Motor neuron (in vitro differentiated cells): ENCODE data around the gene MTUS2. TPM values are rescaled to one million over a fixed set of nuclear protein-coding genes. Genes with fewer than 3 reads are reported as not detected.

Experiments used
- ATAC-seq, 8 experiments: fragments of 200-7000 bp; cut with Tn5 transposase; replicated peaks in 6 of 8; 2 replicates each; pipeline ENCODE4 v1.8.0; 2021; ENCODE audit warnings: mild to moderate bottlenecking in 8 of 8, moderate library complexity in 8 of 8
- H3K27ac ChIP-seq, 2 donors: fragments of 250-450 bp; sonication (Bioruptor Pico); 2 replicates each; pipeline ENCODE4 v1.9.0; 2021; ENCODE audit warnings: antibody characterized with exemption in 2 of 2, mild to moderate bottlenecking in 2 of 2, moderate library complexity in 1 of 2
- H3K4me1 ChIP-seq, 2 donors: fragments of 250-450 bp; sonication (Bioruptor Pico); replicated peaks in 1 of 2; 2 replicates each; pipeline ENCODE4 v1.6.1; 2021; ENCODE audit warnings: antibody characterized with exemption in 2 of 2, mild to moderate bottlenecking in 2 of 2, moderate library complexity in 1 of 2
- H3K4me3 ChIP-seq, 5 donors: fragments of 250-450 bp; sonication (Bioruptor Pico); 2 replicates each; pipeline ENCODE4 v1.9.0; 2021; ENCODE audit warnings: antibody characterized with exemption in 5 of 5, mild to moderate bottlenecking in 5 of 5, moderate library complexity in 4 of 5
- WGBS, 10 experiments: fragments of 450-650 bp; shearing (Covaris generic); methylation state at CpG; one replicate each; pipeline ENCODE4 v1.0.0; 2022; 5-methylcytosine and 5-hydroxymethylcytosine counted together
- in situ Hi-C, 9 experiments: fragments of 400-800 bp; cut with MboI; loops; one replicate each; pipeline ENCODE4 v1.15.0; 2021; ENCODE audit warnings: low sequenced_read_pairs in 9 of 9, low pct_unique_long_range_greater_than_20kb in 2 of 9; ENCODE audit not compliant: unreplicated experiment in 9 of 9
- total RNA-seq, 8 experiments: library from RNA; unstranded; fragments of 300-600 nt; gene quantifications; 2 replicates each; pipeline versions ENCODE4 v1.2.3 to v1.2.4, GENCODE V29; 2022

The MTUS2 gene
- total RNA-seq, 8 experiments from 2014 or later = 1.1 to 9.6 (median 3.9) TPM

- Histone ChIP-seq H3K4me1 (no peaks in the 10 kb centered on the region), H3K27ac (no peak overlapping the region), H3K4me3 (no peak overlapping the region)
- ATAC-seq = peak in 5 of 8 experiments; percentile 25 to 63 (median 53)
- in situ Hi-C loops = no loop called here
- WGBS, 10 experiments = 10 to 83% (median 46%) methylated on average over 1 to 5 of the region's 5 CpGs
Measured at GRCh38 chr13:29402166-29402636, 582.1 kb downstream of the MTUS2 start.

- no peaks in the 10 kb centered on the region for H3K4me1 ChIP-seq
- H3K4me3 ChIP-seq = no peak overlapping the region
- in situ Hi-C loops = no loop called here
- WGBS, 10 experiments = 23 to 100% (median 79%) methylated on average over 1 to 6 of the region's 8 CpGs
- ATAC-seq = no peak
- H3K27ac ChIP-seq = no peak overlapping the region
Measured at GRCh38 chr13:29405401-29405800, 585.3 kb downstream of the MTUS2 start.

GRCh38 chr13:29411481-29411880 is 591.3 kb downstream of the MTUS2 start:
- Histone ChIP-seq H3K27ac (no peak overlapping the region), H3K4me1 (no peaks in the 10 kb centered on the region), H3K4me3 (no peak overlapping the region)
- in situ Hi-C loops = no loop called here
- WGBS, 10 experiments = 71 to 97% (median 92%) methylated on average over 1 to 2 of the region's 2 CpGs; no CpG with 5 or more reads in 1 of the 10 experiments
- ATAC-seq = no peak

- no peak overlapping the region for H3K4me3 ChIP-seq
- no peak overlapping the region for H3K27ac ChIP-seq
- WGBS, 10 experiments = 0 to 90% (median 50%) methylated on average over 1 to 3 of the region's 3 CpGs; no CpG with 5 or more reads in 1 of the 10 experiments
- H3K4me1 ChIP-seq = no peaks in the 10 kb centered on the region
- in situ Hi-C loops = no loop called here
- no peak for ATAC-seq
Measured at GRCh38 chr13:29418026-29418425, 597.9 kb downstream of the MTUS2 start.

- Histone ChIP-seq H3K4me3 (no peak overlapping the region), H3K27ac (no peak overlapping the region), H3K4me1 (no peaks in the 10 kb centered on the region)
- no peak for ATAC-seq
- in situ Hi-C loops = no loop called here
- 15 to 92% (median 82%) methylated on average over 2 to 3 of the region's 3 CpGs; no CpG with 5 or more reads in 1 of the 10 experiments for WGBS, 10 experiments
Measured at GRCh38 chr13:29421118-29421517, 601.0 kb downstream of the MTUS2 start.

- in situ Hi-C loops = no loop called here
- Histone ChIP-seq H3K4me3 (no peak overlapping the region), H3K27ac (no peak overlapping the region), H3K4me1 (no peaks in the 10 kb centered on the region)
- ATAC-seq = no peak
- 74 to 100% (median 83%) methylated on average over 1 to 5 of the region's 5 CpGs; no CpG with 5 or more reads in 3 of the 10 experiments for WGBS, 10 experiments
Measured at GRCh38 chr13:29422015-29422414, 601.9 kb downstream of the MTUS2 start.

GRCh38 chr13:29423050-29423449 is 602.9 kb downstream of the MTUS2 start:
- in situ Hi-C loops = no loop called here
- Histone ChIP-seq H3K27ac (no peak overlapping the region), H3K4me1 (peaks cover 0 to 5% of the 10 kb centered on the region in 2 donors), H3K4me3 (no peak overlapping the region)
- WGBS, 10 experiments = 71 to 100% (median 90%) methylated on average over 1 of the region's 1 CpG; no CpG with 5 or more reads in 6 of the 10 experiments
- ATAC-seq = no peak

GRCh38 chr13:29427937-29428309 is 607.8 kb downstream of the MTUS2 start:
- in situ Hi-C loops = no loop called here
- H3K27ac ChIP-seq = no peak overlapping the region
- H3K4me3 ChIP-seq = peak overlapping the region; percentile 35 to 46 (median 45)
- peaks cover 5 to 8% of the 10 kb centered on the region in 2 donors for H3K4me1 ChIP-seq
- WGBS, 10 experiments = 0 to 25% (median 0%) methylated on average over 1 to 3 of the region's 3 CpGs; no CpG with 5 or more reads in 1 of the 10 experiments
- ATAC-seq = no peak

- peak; percentile 87 to 97 (median 96) for ATAC-seq
- no peak overlapping the region for H3K27ac ChIP-seq
- in situ Hi-C loops = no loop called here
- 0 to 4% (median 0%) methylated on average over 2 to 15 of the region's 34 CpGs; no CpG with 5 or more reads in 5 of the 10 experiments for WGBS, 10 experiments
- peaks cover 5 to 8% of the 10 kb centered on the region in 2 donors for H3K4me1 ChIP-seq
- peak overlapping the region; percentile 35 to 46 (median 45) for H3K4me3 ChIP-seq
Measured at GRCh38 chr13:29428310-29429181, 608.4 kb downstream of the MTUS2 start.

- Histone ChIP-seq H3K27ac (no peak overlapping the region), H3K4me3 (no peak overlapping the region), H3K4me1 (peaks cover 5 to 8% of the 10 kb centered on the region in 2 donors)
- in situ Hi-C loops = no loop called here
- ATAC-seq = peak in 2 of 8 experiments; percentile 24 to 34
- 40 to 76% (median 64%) methylated on average over 1 to 2 of the region's 2 CpGs; no CpG with 5 or more reads in 1 of the 10 experiments for WGBS, 10 experiments
Measured at GRCh38 chr13:29429286-29429900, 609.3 kb downstream of the MTUS2 start.

GRCh38 chr13:29434217-29434945 is 614.2 kb downstream of the MTUS2 start:
- Histone ChIP-seq H3K27ac (no peak overlapping the region), H3K4me1 (peaks cover 0 to under 1% of the 10 kb centered on the region in 2 donors), H3K4me3 (no peak overlapping the region)
- in situ Hi-C loops = no loop called here
- peak in 1 of 8 experiments; percentile 19 for ATAC-seq
- WGBS, 10 experiments = 14 to 92% (median 85%) methylated on average over 2 to 8 of the region's 8 CpGs; no CpG with 5 or more reads in 3 of the 10 experiments

- H3K27ac ChIP-seq = no peak overlapping the region
- in situ Hi-C loops = no loop called here
- H3K4me3 ChIP-seq = no peak overlapping the region
- H3K4me1 ChIP-seq = peaks cover 0 to 6% of the 10 kb centered on the region in 2 donors
- peak in 6 of 8 experiments; percentile 21 to 68 (median 39) for ATAC-seq
- 16 to 100% (median 58%) methylated on average over 1 to 6 of the region's 6 CpGs; no CpG with 5 or more reads in 1 of the 10 experiments for WGBS, 10 experiments
Measured at GRCh38 chr13:29435125-29435911, 615.2 kb downstream of the MTUS2 start.
